GM19035 (cell line): ENCODE data around the gene HOXC5.

Experiments used
- ATAC-seq: cut with Tn5 transposase; IDR thresholded peaks from one replicate; pipeline ENCODE4 v1.9.1; 2021; ENCODE audit not compliant: unreplicated experiment

Gene HOXC5

DNA sequence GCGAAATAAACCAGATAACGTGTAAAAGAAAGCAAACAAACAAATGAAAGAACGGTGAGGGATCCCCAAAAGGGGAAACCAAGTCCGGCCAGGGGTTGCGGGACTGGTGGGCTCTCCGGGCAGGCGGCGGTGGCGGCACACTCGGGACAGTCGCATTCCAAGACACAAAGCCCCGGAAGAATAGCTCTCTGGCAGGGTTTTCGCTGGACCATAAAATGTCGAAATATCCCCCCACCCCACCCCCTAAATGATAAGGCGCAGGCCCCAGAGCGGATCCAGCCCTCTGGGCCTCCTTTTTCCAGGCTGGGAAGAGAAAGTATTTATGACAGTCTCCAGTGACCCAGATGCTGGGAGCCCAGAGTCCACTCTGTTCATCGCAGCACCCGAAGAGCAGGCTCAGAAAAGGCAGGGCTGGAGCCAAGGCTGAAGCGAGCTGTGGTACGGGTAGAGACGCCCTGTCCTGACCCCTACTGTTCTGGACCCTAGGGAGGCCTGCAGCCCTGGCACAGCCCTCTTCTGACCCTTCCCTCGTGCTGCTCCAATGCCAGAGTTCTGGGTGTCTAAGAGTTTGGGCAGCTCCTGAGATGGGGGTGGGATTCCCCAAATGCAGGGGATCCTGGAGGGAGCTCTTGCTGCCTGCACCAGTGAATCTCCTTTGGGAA is 26.2 kb upstream of the HOXC5 start:
- no peak for ATAC-seq

GRCh38 chr12:54007538-54008259 is 25.2 kb upstream of the HOXC5 start:
- ATAC-seq = no peak

DNA sequence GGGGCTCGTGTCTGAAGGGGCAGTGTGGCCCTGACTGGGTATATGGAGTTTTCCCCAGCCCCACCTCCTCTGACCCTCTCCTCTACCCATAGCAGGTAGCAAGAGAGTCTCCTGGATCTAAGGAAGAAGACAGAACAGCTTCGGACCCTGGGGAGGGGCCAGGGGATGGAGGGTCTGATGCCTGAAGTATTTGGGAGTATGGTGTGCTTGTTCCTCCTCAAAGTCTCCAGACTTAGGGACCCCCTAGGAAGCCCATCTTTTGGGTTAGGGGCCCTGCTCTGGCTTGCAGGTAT is 24.6 kb upstream of the HOXC5 start:
- no peak for ATAC-seq

- ATAC-seq = no peak
Measured at GRCh38 chr12:54009171-54010052, 23.4 kb upstream of the HOXC5 start.

DNA sequence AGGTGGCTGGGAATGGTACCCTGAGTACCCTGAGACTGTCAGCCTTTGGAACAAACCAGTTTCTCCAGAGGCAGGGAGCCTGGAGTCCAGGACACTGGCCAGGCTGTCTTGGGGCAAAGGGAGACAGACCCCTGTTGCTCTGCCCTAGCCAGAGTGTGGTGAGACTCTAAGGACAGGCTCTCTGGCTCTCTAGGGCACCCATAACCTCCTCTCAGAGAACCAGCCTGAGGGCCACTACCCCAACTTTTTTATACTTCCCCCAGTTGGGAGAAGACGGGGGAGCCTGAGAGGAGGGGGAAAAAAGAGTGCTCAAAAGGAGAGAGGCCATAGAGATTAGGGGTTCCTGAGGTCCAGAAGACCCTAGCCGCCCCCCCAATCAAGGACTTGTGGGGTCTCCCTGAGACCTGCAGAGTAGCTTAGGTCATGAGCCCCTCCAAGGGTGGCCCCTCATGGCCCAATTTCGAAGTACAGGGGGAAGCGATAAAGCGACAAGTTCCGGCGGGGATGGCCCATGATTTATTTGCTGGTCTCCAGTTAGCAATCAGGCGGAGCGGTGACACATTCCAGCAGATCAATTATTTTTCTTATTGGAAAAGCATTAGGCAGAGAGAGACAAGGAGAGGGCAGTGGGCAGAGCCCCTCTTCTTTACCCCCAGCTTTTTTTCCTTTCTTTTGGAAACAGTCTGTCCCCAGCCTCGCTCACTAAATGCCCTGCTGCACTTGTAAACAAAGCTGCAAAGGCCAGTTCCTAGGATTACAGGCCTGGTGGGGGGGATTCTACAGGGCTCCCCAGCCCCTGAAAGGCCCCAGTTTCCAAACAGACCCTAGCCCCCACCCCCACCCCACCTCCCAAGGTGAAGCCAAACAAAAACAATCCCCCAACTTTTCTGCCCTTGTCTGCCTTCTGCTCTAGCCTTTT is 22.5 kb upstream of the HOXC5 start:
- no peak for ATAC-seq

- no peak for ATAC-seq
Measured at GRCh38 chr12:54010972-54011664, 21.7 kb upstream of the HOXC5 start.

DNA sequence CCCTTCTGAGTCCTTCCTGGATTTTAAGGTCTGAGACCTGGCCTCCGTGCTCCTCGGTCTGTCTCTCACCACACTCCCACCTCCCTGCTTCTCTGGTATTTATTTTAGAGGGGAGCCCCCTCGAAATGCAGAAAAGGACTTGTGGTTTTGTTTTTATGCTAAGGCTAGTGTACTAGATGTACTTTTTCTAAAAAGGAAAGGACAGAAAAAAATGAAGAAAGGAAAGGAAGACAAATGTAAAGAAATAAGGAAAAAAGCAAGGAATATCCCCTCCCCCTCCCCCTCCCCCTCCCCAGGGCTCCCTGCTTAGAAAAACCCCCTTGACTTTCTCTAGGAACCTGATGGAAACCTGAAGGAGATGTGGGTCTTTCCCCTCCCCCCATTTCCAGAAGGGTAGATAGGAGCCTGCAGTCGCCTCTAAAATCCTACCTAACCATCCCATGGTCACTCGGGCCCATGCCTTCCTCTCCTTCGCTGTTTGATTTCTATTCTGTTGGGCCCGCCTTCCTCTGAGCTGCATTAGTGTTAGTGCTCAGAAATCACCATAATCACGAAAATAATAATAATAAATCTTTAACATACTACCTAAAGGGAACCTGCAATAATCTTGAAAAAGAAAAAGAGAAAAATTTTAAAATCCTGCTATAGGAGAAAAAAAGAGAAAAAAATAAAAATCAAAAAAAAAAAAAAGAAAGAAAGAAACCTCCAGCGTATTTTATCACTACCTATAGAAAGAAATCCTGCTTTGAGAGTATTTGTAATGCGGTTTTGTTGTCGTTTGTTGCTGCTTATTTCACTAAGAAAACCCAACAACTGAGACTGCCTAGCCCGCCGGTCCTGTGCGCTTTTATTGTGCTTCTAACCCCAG is 21.0 kb upstream of the HOXC5 start:
- ATAC-seq = no peak

DNA sequence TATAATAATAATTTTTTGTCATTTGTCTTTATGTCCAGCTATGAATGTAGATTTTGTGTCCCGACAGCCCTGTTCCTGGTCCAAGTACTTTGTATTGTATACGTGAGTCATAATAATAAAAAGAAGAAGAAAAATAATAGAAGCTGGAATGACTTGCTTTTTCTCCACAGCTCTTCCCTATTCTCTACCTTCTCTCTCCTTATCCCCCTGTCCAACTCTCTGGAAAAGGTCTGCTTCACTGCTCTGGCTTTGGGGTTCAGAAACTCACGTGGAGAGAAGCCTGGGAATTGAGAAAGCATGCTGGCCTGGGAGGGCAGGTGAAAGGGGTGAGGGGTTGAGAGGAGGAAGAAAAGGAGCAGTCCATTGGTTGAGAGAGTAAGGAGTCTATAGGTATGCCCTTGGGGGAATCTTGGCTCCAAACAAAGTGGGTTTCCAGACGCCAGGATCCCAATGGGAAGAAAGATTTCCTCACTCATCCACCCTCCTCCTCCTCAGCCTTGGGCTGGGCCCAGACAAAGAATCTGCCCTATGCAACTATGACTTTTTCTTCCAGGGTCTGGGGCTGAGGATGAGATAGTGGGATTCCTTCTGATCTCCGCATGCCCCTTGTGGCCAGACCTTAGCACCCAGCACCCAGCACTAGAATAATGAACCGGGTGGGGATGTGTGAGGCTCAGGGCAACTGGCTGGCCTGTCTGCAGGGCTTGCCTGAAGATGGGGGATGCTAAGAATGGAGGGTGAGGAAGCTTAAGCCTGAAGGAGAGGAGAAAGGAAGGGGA is 20.0 kb upstream of the HOXC5 start:
- ATAC-seq = no peak

- no peak for ATAC-seq
Measured at GRCh38 chr12:54014377-54015017, 18.4 kb upstream of the HOXC5 start.

GRCh38 chr12:54015018-54015931 is 17.6 kb upstream of the HOXC5 start:
- no peak for ATAC-seq

DNA sequence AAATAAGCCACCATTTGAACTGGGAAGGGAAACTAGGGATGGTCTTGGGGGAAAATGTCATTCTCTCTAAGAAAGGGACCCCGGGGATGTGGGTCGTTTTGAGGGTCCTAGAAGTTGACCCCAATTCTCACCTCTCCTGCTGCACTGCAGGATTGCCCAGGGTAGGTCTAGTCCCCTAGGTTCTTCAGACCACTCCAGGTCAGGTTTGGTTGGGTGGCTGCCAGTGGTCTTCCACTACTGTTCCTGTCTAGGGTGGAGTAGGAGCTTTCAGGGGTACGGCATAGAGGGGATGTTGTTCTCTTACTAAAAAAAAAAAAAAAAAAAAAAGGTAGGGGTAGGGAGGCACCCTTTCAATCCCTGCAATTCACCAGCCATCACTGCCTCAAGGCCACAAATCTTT is 16.8 kb upstream of the HOXC5 start:
- no peak for ATAC-seq

GRCh38 chr12:54016478-54016964 is 16.3 kb upstream of the HOXC5 start:
- no peak for ATAC-seq

- ATAC-seq = peak; percentile 40
Measured at GRCh38 chr12:54017027-54017788, 15.6 kb upstream of the HOXC5 start.

DNA sequence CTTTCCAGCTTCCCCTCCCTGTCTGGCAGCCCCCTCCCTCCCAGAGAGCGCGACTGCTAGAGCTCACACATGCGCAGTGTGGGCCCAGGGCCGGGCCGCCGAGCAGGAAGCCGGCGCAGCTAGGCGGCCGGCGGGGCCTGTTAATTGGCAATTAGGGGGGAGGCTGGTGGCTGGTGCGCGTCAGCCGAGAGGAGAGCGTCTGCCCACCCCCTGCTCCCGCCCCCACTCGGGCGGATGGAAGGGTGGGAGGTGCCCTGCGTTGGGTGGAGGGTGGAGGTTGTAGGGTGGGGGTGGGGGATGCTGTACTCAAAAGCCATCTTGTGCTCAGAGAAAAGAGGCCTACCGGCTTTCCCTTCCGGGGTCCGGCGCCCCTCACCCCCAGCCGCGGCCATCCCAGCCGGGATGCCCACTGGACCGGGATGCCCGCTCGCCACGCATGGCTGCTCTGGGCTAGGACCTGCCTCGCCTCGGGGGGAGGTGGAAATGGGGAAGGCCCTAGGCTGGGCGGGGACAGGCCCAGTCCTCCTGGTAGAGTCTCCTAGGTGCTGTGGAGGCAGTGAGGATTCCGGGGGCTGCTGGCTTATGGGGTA is 14.9 kb upstream of the HOXC5 start:
- peak; percentile 84 for ATAC-seq

DNA sequence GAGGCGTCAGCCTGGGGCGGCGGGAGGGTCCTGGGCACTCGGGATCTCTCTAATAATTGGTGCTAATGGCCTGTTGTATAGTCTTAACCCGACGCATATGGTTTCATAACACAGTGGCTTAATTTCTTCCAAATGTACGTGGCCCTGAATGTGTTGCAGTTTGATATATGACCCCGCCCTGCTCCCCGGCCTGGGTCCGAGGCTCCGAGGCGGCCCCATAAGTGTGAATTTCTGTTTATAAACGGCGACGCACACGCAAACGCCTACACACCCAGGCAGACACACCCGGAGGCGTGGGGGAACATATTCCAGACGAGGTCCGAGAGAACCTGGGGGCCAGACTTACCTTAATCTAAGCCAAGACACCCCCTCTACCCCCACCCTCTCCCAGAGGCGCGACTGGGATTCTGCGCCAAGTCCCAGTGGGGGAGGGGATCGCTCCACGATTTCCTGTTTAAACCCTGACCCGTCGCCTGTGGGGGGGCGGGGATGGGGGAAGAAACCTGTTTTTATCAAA is 14.3 kb upstream of the HOXC5 start:
- ATAC-seq = no peak
